Ovary (tissue), 9 donors: Measurements from ENCODE around the gene RAB40C. TPM values are rescaled to one million over a fixed set of nuclear protein-coding genes. Genes with fewer than 3 reads are reported as not detected.

Experiments
- DNase-seq, 5 donors: peaks; one replicate each; pipeline ENCODE4 v3.0.0-alpha.2; 2019 to 2020
- H3K27ac ChIP-seq, 2 donors: fragments of 200-600 bp; one replicate each; pipeline versions ENCODE4 v1.5.1 to v1.8.0; 2019 to 2022
- H3K27me3 ChIP-seq: fragments of 200-600 bp; one replicate; pipeline ENCODE4 v1.8.0; 2022
- H3K36me3 ChIP-seq: fragments of 200-600 bp; sonication (generic); one replicate; pipeline ENCODE4 v1.5.1; 2019
- H3K4me1 ChIP-seq: one replicate; pipeline ENCODE4 v1.8.1; 2013; ENCODE audit warnings: mild to moderate bottlenecking, moderate library complexity; ENCODE audit not compliant: insufficient read depth
- H3K4me3 ChIP-seq: fragments of 200-600 bp; sonication (generic); one replicate; pipeline ENCODE4 v1.5.1; 2017
- H3K9me3 ChIP-seq, 2 donors: fragments of 200-600 bp in 1 of 2; sonication (generic) in 1 of 2; one replicate each; pipeline versions ENCODE4 v1.5.1 to v1.8.1; 2013 to 2019; ENCODE audit warnings: mild to moderate bottlenecking in 1 of 2, moderate library complexity in 1 of 2
- EP300 ChIP-seq: sonication (generic); formaldehyde crosslinking; IDR thresholded peaks from one replicate; pipeline ENCODE4 v1.6.1; 2017; ENCODE audit warnings: antibody characterized with exemption
- POLR2A ChIP-seq: fragments of 450-650 bp; IDR thresholded peaks from one replicate; pipeline ENCODE4 v1.6.1; 2017; ENCODE audit warnings: antibody characterized with exemption, mild to moderate bottlenecking, moderate library complexity
- WGBS, 3 donors: extraction: QIAGEN DNeasy Blood & Tissue Kit in 1 of 3; methylation state at CpG; one replicate each; pipeline versions ENCODE4 v1.1.5 to v1.1.7; 2013 to 2017; 5-methylcytosine and 5-hydroxymethylcytosine counted together
- intact Hi-C, 4 donors: fragments of 100-400 bp; cut with DNase I; formaldehyde crosslinking; loops; one replicate each; pipeline versions ENCODE4 v1.11.0 to v1.15.1; 2022 to 2023
- polyA plus RNA-seq, 2 donors: library from polyadenylated mRNA; stranded (reverse); fragments of 200-250 nt in 1 of 2; fragments of 350-450 nt in 1 of 2; fragmentation: Illumina TruSeq in 1 of 2; extraction: RNeasy Lipid Tissue Mini Kit (QIAGEN cat#74804) in 1 of 2; gene quantifications; one replicate each; pipeline ENCODE4 v1.2.3, GENCODE V29; 2013 to 2014
- total RNA-seq, 7 donors: library from RNA; depleted of rRNA in 2 of 7; stranded (reverse); fragments of >200 nt in 2 of 7; fragmentation: NEBNext Ultra II Directional in 3 of 7; extraction: Animal tissue kit (Norgen Biotek cat#: 25700) in 3 of 7; gene quantifications; one replicate each; pipeline versions ENCODE4 v1.1.0 to v1.2.4, GENCODE V29; 2016 to 2023
- TF ChIP-seq, protein P1 (sequence below), 3 donors: fragments of 450-650 bp in 2 of 3; fragments of 200-600 bp in 1 of 3; IDR thresholded peaks; one replicate each; pipeline versions ENCODE4 v1.5.1 to v1.8.0; 2016 to 2022; ENCODE audit warnings: antibody characterized with exemption in 3 of 3, mild to moderate bottlenecking in 1 of 3
- donor health status: DM: no; HTN: no; CAD: no; lungs with moderate emphysema.
- donor health status: DM: no; HTN: no; CAD: no.
- donor health status: Bipolar disorder and iron deficiency.
- donor health status: DM: yes; HTN: yes; CAD: no.
- donor health status: DM: no; HTN: no; CAD: no.
- donor health status: DM: yes; HTN: yes; CAD: no.

Gene RAB40C
- total and polyA plus RNA-seq, 9 donors = 1.9 to 24.1 (median 21.0) TPM

DNA sequence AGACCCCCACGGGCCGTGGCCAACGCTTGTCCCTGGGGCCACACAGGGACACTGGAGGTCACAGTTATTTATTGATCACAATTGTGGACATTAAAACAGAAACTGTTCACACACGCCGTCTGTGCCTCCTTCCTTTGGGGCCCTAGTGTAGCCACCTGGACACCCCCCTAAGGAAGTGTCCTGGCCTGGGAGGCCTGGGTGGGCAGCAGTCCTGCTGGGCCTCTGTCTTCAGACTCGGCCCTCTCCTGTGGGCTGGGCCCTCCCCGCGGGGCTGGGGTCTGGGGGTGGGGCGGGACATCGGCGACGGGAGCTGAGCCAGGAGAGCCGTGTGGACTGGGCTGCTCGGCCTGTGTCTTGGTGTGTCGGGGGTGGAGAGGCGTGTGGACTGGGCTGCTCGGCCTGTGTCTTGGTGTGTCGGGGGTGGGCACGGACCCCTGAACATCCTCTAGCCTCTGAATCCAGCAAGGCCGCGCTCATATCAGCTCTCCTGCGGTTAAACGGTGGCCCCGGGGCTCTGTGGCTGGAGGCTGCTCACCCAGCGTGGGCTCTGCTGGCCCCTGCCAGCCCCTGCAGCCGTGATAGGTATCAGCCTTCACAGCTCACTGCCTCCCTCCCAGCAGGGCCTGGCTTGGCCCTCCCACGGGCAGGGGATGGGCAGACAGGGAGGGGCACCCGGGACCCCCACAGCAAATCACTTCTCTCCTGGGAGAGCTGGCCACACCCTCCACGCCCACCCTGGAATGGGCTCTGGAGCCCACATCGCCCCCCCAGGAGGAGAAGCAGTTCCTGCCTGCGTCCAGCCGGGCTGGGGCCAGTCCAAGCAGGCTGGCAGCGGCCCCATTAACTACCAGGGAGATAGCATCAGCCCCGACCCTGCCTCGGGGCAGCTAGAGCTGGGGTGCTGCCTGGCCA lies 24.2 kb upstream of the RAB40C start:
- TF ChIP-seq, protein P1, sequence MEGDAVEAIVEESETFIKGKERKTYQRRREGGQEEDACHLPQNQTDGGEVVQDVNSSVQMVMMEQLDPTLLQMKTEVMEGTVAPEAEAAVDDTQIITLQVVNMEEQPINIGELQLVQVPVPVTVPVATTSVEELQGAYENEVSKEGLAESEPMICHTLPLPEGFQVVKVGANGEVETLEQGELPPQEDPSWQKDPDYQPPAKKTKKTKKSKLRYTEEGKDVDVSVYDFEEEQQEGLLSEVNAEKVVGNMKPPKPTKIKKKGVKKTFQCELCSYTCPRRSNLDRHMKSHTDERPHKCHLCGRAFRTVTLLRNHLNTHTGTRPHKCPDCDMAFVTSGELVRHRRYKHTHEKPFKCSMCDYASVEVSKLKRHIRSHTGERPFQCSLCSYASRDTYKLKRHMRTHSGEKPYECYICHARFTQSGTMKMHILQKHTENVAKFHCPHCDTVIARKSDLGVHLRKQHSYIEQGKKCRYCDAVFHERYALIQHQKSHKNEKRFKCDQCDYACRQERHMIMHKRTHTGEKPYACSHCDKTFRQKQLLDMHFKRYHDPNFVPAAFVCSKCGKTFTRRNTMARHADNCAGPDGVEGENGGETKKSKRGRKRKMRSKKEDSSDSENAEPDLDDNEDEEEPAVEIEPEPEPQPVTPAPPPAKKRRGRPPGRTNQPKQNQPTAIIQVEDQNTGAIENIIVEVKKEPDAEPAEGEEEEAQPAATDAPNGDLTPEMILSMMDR (IDR thresholded peaks at IDR 0.05) = no peak
- TF ChIP-seq EP300 = no peak
- peak in 4 of 5 donors; percentile 63 to 84 (median 78) for DNase-seq
- no peak overlapping the region for H3K4me3 ChIP-seq
- 13 to 25% (median 15%) methylated on average over 32 to 35 of the region's 35 CpGs for WGBS, 3 donors
- H3K27ac ChIP-seq = peak overlapping the region; percentile 40 to 80
- intact Hi-C loops = loop anchor here in 1 of 4 donors (5.0 kb wide), 1 partner anchor 102 kb away; the partner anchor contains the start of gene RHOT2
- no peaks in the 10 kb centered on the region for H3K36me3 ChIP-seq
- H3K4me1 ChIP-seq = peaks cover 37% of the 10 kb centered on the region
- no peaks in the 10 kb centered on the region for H3K9me3 ChIP-seq
- H3K27me3 ChIP-seq = peaks cover 3% of the 10 kb centered on the region

DNA sequence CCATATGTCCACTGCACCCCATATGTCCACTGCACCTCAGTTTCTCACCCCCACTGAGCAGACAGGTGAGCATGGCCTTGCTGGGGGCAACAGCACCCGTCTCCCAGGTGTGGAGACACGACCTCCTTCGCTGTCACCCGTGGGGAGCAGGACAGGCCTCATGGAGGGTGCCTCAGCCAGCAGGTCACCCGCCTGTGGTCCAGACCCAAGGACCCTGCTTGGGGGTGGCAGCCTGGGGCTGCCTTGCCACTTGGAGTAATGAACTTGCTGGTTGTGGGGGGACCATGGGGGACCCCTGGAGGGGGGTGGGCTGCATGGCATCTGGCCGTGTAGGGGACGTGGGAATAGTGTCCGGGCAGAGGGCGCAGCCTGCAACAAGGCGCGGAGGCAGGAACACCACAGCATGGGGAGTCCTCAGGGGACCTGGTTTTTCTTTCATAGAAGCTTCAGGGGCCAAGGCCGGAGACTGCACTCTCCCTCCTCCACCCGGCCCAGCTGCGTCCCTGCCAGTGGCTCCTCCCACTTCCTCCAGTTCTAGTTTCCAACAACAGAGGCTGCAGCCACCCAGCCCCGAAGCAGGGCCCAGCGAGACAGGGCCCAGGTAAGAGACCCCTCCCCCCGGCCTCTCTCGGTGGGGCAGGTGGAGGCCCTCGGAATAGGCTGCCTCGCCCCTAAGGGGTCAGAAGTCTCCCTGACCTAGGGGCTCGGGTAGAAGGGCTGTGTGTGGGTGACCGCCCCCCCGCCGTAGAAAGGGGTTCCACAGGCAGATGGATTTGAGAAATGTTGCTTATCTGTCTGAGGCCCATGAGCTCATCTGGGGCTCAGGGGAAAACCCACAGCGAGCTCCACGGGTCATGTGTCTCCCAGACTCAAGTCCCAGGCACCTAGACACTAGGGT lies 23.1 kb upstream of the RAB40C start, which contains the start of gene NHLRC4:
Gene NHLRC4, plus strand, starts transcription at position 531 of the 898 bp plus-strand sequence. CDS start 1,043 bp downstream, outside the sequence.
- Histone ChIP-seq H3K4me1 (peaks cover 42% of the 10 kb centered on the region), H3K4me3 (no peak within 1 kb of the TSS), H3K36me3 (no peaks in the 10 kb centered on the region), H3K27ac (peak within 1 kb of the TSS; percentile 40 to 80), H3K9me3 (no peaks in the 10 kb centered on the region), H3K27me3 (no peaks in the 10 kb centered on the region)
- intact Hi-C loops = loop anchor here in 1 of 4 donors (5.0 kb wide), 1 partner anchor 101 kb away; the partner anchor contains the start of gene RHOT2
- 7 to 13% (median 8%) methylated on average over 25 to 26 of the region's 26 CpGs for WGBS, 3 donors
- DNase-seq = peak; percentile 86 to 92 (median 89)
- TF ChIP-seq, protein P1 (IDR thresholded peaks at IDR 0.05) = no peak

DNA sequence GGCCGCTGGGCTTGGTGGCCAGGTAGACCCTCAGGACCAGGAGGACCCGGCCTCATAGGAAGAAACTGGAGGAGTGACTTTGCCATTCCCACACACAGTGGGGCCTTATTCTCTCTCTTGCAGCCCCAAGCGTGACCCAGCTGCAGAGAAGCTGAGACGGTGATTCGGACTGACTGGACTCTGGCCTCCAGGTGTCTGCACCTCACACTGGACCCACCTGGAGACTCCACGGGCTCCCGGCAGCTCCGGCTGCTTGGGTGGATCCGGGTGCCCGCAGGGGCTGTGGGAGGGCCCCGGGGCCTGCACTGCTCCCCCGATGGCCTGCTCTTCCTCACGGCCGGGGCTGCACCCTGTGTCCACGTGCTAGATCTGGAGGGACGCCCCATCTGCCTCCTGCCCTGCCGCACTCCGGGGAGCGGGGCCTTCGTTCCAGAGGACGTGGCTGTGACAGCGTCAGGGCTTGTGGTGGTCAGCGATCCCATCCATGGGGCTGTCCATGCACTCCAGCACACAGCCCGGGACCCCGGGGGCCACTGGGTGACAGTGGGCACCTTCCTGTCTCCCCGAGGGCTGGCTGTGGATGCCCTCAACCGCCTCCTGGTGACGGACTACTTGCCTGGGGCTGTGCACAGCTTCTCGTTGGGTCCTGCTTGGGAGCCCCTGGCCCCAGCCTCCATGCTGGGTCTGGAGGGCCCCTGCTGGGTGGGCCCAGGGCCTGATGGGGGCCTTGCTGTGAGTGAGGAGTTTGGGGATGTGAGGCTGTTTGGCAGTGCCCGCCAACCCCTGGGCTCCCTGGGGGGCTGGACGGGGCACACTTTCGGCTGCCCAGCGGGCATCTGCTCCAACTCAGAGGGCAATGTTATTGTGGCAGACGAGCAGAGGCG lies 22.3 kb upstream of the RAB40C start:
- H3K9me3 ChIP-seq = no peaks in the 10 kb centered on the region
- no peaks in the 10 kb centered on the region for H3K27me3 ChIP-seq
- no peak overlapping the region for H3K4me3 ChIP-seq
- DNase-seq = no peak
- intact Hi-C loops = loop anchor here in 1 of 4 donors (5.0 kb wide), 1 partner anchor 100 kb away; the partner anchor contains the start of gene RHOT2
- no peak for TF ChIP-seq POLR2A
- TF ChIP-seq EP300 = no peak
- TF ChIP-seq, protein P1 (IDR thresholded peaks at IDR 0.05) = no peak
- peaks cover 42% of the 10 kb centered on the region for H3K4me1 ChIP-seq
- H3K27ac ChIP-seq = peak overlapping the region; percentile 25 to 80
- no peaks in the 10 kb centered on the region for H3K36me3 ChIP-seq
- 71 to 90% (median 77%) methylated on average over 14 to 35 of the region's 35 CpGs for WGBS, 3 donors
